C4-2B (cell line): ENCODE results near the gene SULT1A2.
"Not testable (repeated sequence)": the region's sequence is repeated elsewhere in the genome, so short reads cannot be mapped to it uniquely, and the experiment has no call there.

ENCODE experiments used
- H3K27ac ChIP-seq: fragments of 450-650 bp; 2 replicates; pipeline ENCODE4 v1.5.1; 2017
- ZFX ChIP-seq: fragments of 450-650 bp; IDR thresholded peaks from 2 replicates; pipeline ENCODE4 v1.6.1; 2017
- TF ChIP-seq, protein P1 (sequence below): fragments of 450-650 bp; conservative IDR thresholded peaks from 2 replicates; pipeline ENCODE4 v1.5.1; 2017; ENCODE audit warnings: mild to moderate bottlenecking

The SULT1A2 gene

DNA sequence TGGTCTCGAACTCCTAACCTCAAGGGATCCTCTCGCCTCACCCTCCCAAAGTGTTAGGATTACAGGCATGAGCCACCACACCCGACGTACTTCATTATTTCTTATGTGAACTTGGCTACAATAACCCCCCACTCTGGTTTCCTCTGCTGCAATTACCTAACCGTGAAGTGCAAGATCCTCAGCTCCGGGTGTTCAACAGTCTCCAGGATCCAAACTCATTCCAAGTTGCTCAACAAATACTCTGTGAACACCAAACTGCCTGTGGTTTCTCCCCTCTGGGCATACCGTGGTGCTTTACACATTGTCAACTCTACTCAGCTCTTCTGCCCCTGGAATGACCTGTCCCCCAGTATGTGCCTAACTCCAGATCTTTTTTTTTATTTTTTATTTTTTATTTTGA lies 19.8 kb upstream of the SULT1A2 start:
- H3K27ac ChIP-seq = no peak overlapping the region
- TF ChIP-seq ZFX = no peak
- TF ChIP-seq, protein P1, sequence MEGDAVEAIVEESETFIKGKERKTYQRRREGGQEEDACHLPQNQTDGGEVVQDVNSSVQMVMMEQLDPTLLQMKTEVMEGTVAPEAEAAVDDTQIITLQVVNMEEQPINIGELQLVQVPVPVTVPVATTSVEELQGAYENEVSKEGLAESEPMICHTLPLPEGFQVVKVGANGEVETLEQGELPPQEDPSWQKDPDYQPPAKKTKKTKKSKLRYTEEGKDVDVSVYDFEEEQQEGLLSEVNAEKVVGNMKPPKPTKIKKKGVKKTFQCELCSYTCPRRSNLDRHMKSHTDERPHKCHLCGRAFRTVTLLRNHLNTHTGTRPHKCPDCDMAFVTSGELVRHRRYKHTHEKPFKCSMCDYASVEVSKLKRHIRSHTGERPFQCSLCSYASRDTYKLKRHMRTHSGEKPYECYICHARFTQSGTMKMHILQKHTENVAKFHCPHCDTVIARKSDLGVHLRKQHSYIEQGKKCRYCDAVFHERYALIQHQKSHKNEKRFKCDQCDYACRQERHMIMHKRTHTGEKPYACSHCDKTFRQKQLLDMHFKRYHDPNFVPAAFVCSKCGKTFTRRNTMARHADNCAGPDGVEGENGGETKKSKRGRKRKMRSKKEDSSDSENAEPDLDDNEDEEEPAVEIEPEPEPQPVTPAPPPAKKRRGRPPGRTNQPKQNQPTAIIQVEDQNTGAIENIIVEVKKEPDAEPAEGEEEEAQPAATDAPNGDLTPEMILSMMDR = no peak

DNA sequence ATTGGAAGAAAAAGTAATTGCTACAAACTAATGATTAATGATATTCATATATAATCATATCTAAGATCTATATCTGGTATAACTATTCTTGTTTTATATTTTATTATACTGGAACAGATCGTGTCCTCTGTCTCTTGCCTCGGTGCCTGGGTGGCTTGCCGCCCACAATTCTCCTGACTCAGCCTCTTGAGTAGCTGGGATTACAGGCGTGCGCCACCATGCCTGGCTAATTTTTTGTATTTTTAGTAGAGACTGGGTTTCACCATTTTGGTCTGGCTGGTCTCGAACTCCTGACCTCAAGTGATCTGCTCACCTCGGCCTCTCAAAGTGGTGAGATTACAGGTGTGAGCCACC lies 19.4 kb upstream of the SULT1A2 start:
- H3K27ac ChIP-seq = not testable (repeated sequence)
- TF ChIP-seq, protein P1 = peak; percentile 50

DNA sequence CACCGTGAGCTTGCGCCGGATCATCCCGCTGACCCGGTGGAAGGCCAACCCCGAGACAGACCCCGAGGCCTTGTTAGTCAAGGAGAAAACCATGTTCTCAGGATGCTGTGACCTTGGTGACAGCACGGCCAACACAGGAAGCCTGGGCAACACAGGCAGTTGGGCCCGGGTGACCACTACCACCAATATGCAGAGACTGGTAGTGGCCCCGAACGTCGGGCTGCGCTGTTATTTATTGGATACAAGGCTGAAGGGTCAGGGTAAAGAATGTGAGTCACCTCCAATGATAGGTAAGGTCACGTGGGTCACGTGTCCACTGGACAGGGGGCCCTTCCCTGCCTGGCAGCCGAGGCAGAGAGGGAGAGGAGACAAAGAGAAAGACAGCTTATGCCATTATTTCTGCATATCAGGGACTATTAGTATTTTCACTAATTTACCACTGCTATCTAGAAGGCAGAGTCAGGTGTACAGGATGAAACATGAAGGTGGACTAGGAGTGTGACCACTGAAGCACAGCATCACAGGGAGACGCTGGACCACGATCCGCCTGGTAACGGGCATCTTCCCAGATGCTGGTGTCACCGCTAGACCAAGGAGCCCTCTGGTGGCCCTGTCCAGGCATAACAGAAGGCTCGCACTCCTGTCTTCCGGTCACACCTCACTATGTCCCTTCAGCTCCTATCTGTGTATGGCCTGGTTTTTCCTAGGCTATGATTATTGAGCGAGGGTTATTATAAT lies 18.8 kb upstream of the SULT1A2 start:
- TF ChIP-seq, protein P1 = peak; percentile 75
- not testable (repeated sequence) for H3K27ac ChIP-seq

DNA sequence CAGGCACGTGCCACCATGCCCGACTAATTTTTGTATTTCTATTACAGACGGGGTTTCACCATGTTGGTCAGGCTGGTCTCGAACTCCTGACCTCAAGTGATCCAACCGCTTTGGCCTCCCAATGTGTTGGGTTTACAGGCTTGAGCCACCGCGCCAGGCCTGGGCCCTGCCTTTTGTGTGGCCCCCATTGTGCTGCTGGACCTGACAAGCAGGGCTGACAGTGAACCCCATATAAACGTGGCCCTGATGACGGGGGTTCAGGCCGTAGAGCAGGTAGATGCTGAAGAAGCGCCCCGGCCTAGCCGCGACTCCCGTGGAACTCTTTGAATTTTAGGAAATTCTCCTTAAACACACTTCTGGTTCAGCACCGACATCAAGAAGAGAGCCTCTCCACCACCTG lies 17.7 kb upstream of the SULT1A2 start:
- not testable (repeated sequence) for H3K27ac ChIP-seq

DNA sequence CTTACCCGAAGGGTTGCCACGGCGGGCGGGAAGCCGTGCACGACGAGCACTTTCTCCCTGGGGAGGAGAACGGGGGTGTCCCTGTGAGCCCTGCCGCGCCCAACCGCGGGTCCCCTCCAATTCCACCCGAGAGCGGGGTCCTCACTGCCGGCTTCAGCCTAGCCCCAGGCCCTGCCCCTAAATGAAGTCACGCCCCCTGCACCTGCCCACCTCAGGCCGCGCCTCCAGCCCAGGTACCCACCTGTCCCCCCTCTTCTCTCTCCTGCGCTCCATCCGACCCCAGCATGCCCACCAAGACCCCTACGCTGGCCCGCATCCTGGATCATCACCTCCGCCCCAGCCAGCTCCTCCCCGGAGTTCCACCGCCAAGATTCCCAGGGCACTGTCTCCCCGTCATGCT lies 17.1 kb upstream of the SULT1A2 start:
- H3K27ac ChIP-seq = not testable (repeated sequence)

DNA sequence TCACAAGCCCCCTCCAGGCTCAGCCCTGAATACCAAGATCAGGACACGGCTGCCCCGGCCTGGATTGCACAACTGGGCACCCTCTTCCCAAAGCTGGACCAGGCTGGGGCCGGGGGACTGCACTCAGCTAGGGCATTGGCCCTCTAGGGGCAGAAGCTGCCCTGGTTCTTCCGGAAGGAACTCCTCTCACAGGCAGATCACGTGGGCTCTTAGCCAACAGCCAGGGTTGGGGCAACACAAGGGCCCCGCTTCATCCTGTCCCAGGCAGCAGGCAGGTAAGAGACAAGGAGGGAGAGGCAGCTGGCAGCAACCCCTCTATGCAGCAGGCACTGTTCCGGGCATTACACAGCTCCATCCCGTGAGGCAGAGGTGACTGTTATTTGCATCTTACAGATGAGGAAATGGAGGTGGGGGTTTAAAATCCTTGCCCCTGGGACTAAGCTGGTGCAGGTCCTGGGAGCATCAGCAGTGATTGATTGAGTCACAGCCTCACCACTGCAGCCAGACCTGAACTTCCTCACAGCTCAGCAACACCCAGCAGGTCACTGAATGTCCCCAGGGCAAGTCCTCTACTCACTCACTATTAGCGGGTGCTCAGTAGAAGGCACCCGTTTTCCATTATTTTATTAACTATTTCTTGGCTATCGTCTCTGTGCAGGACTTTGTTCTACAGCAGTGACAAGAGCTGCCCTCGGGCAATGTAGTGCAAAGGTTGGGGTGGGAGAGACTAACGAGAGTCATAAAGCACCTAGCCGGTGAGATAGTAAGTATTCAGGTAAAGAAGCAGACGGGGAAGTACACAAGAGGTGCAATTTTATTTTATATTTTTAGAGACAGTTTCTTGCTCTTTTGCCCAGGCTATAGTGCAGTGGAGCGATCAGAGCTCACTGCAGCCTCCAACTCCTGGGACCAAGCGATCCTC lies 15.8 kb upstream of the SULT1A2 start:
- H3K27ac ChIP-seq = not testable (repeated sequence)

DNA sequence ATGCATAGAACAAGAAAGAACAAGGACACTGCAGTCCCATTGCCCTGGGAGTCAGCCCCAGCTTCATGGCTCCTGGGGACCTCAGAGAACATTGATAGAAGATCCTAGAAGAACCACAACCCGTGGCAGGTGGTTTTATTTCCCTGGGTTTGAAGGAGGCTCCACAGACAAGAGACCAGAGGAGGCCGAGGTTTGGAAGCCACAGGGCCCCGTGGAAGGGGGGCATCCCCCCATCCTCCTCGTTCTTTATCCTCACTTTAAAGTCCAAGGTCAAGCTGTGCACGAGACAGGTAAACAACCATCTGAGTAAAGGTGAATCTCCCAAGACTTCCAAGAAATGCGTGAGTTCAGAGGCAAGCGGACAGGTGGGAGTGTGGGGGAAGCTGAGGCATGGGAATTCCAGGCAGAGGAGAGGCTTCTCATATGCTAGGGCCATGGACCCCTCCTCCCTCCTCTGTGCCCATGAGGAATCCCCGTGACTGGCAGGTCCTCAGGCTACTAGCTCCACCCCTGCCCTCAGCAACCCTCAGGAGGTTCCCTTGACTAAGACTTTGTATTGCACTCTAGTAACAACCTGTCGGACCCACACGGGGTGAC lies 13.8 kb upstream of the SULT1A2 start:
- TF ChIP-seq ZFX = no peak
- TF ChIP-seq, protein P1 = no peak
- no peak overlapping the region for H3K27ac ChIP-seq

DNA sequence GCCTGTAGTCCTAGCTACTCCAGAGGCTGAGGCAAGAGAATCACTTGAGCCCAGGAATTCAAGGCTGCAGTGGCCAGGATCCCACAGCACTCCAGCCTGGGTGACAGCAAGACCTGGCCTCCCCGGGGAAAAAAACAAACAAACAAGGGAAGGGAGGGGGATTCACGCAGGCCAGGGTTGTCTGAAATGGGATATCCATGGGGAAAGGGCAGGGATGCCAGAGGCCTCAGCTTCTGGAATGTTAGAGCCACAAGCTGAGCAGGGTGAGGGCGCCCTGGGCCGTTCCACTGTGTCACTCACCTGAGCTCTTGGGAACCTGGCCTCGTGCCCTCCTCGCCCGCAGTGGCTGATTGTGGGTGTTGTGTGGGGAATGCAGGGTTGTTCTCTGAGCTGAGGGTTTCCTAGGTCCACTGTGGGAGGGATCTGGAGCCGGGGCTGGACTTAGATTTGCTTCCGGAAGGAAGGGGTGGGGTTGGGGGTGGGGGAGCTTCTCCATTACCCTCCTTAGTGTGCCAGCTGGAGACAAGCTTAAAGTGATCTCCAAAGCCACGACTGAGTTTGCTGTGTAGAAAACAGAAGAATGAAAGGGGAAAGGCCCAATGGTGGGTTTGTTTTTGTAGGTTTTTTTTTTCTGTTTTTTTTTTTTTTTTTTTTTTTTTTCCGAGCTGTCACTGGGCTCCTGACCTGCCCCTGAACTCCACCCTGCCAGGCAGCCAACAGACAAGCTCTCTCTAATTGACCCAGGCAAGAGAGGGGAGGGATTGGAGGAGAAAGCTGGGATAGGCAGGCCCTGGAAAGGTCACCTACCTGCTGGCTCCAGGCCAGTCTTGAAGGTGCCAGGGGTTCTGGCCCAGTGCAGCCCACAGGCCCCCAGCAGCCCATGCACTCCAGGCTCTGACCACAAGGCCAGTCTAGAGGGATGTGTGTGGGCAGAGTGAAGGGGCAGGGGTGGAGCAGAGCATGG lies 13.1 kb upstream of the SULT1A2 start, which contains the start of gene SULT1A1:
Gene SULT1A1, minus strand, starts transcription at position 414 of the 964 bp plus-strand sequence. CDS start 1,189 bp downstream, outside the sequence.
- peak within 1 kb of the TSS; percentile 1; the same call in 1 of the 2 replicates for H3K27ac ChIP-seq
- no peak for TF ChIP-seq ZFX
- TF ChIP-seq, protein P1 = no peak

DNA sequence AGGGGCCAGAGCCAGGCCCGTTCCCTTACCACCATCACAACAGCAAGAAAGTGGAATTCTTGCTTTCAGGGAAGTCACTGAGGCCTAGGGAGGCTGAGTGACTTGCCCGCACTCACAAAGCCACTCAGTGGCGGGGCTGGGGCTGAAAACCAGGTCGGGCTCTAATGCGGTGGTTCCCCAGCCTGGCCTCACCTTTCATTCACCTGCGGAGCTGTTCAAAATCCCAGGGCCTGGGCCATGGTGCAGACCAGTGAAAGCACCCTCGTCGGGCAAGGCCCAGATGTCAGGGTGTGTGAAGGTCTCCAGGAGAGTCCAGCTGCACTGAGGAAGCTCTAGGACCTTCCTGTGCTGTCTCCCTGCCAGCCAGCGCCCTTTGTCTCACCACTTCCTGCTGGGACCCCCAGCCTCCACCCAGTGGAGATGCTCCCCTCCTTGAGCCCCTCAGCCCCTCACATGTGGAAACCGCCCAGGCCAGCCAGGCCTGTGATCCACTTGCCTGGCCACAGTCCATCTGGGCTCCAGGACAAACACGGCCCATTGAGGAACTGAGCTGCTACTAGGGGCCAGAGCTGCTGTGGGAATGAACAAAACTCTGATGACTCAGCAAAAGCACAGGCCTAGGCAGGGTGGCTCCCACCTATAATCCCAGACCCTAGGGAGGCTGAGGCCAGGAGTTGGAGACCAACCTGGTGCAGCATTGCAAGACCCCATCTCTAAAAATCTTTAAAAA lies 12.2 kb upstream of the SULT1A2 start:
- peak overlapping the region; percentile 1; the same call in 1 of the 2 replicates for H3K27ac ChIP-seq

DNA sequence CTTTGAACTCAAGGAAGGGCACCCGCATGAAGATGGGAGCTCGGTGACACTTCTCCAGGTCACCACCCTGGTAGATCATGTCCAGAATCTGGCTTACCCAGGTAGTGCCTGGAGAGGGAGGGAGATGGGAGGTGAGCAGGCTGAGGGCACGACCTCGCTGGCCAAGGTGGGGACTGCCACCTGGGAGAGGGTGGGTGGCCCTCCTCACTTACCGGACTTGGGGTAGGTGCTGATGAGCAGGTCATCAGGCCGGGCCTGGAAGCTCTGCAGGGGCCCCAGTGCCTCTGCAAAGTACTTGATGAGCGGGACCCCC lies 11.6 kb upstream of the SULT1A2 start:
- not testable (repeated sequence) for H3K27ac ChIP-seq

DNA sequence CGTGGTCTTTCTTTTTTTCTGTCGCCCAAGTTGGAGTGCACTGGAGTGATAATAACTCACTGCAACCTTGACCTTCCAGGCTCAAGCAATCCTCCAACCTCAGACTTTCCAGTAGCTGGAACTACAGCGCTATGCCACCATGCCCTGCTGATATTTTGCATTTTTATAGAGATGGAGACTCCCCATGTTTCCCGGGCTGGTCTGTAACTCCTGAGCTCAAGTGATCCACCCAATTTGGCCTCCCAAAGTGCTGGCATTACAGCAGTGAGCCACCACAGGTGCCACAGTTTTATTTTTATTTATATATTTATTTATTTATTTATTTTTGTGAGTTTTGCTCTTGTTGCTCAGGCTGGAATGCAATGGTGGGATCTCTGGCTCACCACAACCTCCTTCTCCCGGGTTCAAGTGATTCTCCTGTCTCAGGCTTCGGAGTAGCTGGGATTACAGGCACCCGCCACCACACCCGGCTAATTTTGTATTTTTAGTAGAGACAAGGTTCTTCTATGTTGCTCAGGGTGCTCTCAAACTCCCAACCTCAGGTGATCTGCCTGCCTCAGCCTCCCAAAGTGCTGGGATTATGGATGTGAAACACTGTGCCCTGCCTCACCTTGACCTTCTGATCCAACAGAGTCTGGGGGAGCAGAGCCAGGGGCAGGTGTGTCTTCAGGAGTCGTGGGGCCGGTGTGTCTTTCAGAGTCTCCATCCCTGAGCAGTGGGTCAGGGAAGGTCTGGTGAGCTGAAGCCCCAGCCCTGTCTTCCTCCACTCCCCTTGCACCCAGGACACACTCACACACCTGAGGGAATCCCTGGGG lies 11.0 kb upstream of the SULT1A2 start:
- H3K27ac ChIP-seq = not testable (repeated sequence)
